BLaER1 (cell line): ENCODE results near the gene CLRN3.
A peak's percentile ranks its signal among the peaks of the same experiment; 100 is the strongest.

Source experiments
- H3K27ac ChIP-seq: shearing (Covaris generic); formaldehyde crosslinking; 2 replicates; pipeline ENCODE4 v1.8.1; 2022
- H3K27me3 ChIP-seq: shearing (Covaris generic); formaldehyde crosslinking; 2 replicates; pipeline ENCODE4 v1.8.1; 2022
- H3K36me3 ChIP-seq: shearing (Covaris generic); formaldehyde crosslinking; 2 replicates; pipeline ENCODE4 v1.8.1; 2022
- H3K4me1 ChIP-seq: shearing (Covaris generic); formaldehyde crosslinking; 2 replicates; pipeline ENCODE4 v1.8.1; 2022
- H3K4me2 ChIP-seq: shearing (Covaris generic); formaldehyde crosslinking; 2 replicates; pipeline ENCODE4 v1.8.1; 2022
- H3K4me3 ChIP-seq: shearing (Covaris generic); formaldehyde crosslinking; 2 replicates; pipeline ENCODE4 v1.8.1; 2022
- H3K9ac ChIP-seq: shearing (Covaris generic); formaldehyde crosslinking; 2 replicates; pipeline ENCODE4 v1.8.1; 2022
- H3K9me3 ChIP-seq: shearing (Covaris generic); formaldehyde crosslinking; 2 replicates; pipeline ENCODE4 v1.8.1; 2022
- H4K20me1 ChIP-seq: shearing (Covaris generic); formaldehyde crosslinking; 2 replicates; pipeline ENCODE4 v1.8.1; 2022
- Cebpa-rat ChIP-seq: shearing (Covaris generic); IDR thresholded peaks from 2 replicates; pipeline ENCODE4 v1.8.1; 2022

Gene CLRN3

DNA sequence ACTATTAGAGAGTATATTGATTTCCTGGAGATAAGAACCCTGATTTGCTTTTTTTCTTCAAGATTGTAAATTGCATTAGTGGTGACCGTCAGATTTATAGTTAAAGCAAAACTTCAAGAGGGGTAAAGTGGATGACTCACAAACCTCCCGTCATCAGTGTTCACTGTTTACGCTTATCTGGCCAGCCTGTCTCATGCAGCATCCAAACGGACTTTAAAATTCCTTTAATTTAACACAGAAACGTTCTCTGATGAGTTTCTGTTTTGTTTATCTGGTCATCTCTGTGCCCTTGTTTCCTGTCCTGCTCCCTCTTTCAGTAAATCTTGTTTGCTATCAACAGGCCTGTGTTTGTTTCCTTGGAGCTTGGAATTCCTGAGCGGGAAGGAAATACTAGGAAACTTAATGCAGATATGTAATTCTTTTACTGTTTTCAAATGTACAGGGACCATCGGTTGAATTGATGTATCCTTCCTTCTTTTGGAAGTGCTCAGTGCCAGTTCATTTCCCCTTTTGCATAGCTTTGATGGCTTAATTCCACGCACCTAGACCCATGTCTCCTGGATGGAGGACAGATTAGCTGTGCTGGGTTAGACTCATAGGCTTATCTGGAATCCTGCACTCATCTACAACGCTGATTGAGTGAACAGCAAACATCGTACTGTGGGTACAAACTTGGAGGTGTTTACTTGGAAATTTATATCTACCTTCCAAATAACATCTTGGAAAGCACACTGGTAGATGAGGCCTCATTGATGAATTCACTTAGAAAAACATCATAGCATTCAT, 35.5 kb upstream of the CLRN3 start:
- Histone ChIP-seq H3K4me1 (peaks cover 28% of the 10 kb centered on the region), H3K9ac (no peak overlapping the region), H3K36me3 (no peaks in the 10 kb centered on the region), H3K9me3 (no peaks in the 10 kb centered on the region), H3K4me2 (no peak overlapping the region), H3K27ac (no peak overlapping the region), H3K4me3 (no peak overlapping the region), H4K20me1 (no peaks in the 10 kb centered on the region), H3K27me3 (no peaks in the 10 kb centered on the region)
- TF ChIP-seq Cebpa-rat: no peak

DNA sequence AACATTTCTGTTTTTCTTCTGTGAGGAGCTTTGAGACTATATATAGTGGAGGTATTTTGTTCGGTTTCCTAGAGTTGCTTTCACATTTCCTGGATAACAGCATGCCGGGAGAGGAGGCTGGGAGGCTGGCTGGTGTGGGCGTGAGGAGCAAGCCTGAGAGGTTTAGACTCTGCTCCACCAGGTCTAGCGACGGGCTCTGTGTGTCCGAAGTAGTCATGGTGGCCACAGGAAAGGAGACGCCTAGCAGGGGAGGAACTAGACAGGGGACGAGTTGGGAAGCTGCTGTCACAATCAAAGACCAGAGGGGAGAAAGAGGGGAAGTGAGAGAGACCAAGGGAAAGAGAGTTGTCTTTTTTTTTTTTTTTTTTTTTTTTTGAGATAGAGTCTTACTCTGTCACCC, 33.7 kb upstream of the CLRN3 start:
- Histone ChIP-seq H3K27me3 (no peaks in the 10 kb centered on the region), H3K4me2 (peak overlapping the region; percentile 54), H3K9ac (no peak overlapping the region), H4K20me1 (no peaks in the 10 kb centered on the region), H3K4me3 (no peak overlapping the region), H3K9me3 (no peaks in the 10 kb centered on the region), H3K4me1 (peaks cover 46% of the 10 kb centered on the region), H3K27ac (no peak overlapping the region), H3K36me3 (no peaks in the 10 kb centered on the region)
- no peak for TF ChIP-seq Cebpa-rat

DNA sequence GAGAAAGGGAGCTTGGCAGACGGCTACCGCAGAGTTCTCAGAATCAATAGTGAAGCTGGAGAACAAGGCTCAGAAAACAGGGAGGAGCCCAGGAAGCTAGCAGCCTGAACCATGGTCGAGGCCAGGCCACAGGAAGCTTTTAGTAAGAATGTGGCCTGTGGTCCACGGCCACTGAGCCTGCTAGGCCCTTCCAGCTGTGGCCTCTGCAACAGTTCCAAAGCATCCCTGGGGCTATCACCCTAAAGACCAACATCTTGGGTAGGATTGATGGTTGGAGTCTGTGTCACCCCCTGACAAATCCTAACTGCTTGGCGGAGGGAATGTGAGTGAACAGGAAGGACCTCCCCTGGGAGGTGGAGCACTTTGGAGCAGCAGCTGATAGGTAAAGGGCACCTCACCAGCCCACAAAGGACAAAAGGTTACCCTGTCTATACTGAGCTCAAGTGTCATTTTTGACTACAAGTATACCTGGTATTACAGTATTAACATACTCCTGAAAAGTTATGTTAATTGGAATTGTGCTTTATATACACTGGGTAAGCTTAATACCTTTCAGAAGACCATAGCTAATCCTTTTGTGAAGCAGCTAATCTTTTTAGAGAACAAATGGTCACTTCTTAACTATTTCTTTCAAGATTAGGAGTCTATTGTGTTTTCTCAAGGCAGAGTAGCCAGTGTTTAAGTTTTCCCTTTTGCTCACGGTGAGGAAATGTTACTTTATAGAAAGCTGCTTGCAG, 32.9 kb upstream of the CLRN3 start:
- Histone ChIP-seq H3K4me2 (peak overlapping the region; percentile 54; the same call in 1 of the 2 replicates), H3K9me3 (no peaks in the 10 kb centered on the region), H3K4me3 (no peak overlapping the region), H3K9ac (no peak overlapping the region), H3K27me3 (no peaks in the 10 kb centered on the region), H3K4me1 (peaks cover 54% of the 10 kb centered on the region), H4K20me1 (no peaks in the 10 kb centered on the region), H3K27ac (no peak overlapping the region), H3K36me3 (no peaks in the 10 kb centered on the region)
- TF ChIP-seq Cebpa-rat: no peak

DNA sequence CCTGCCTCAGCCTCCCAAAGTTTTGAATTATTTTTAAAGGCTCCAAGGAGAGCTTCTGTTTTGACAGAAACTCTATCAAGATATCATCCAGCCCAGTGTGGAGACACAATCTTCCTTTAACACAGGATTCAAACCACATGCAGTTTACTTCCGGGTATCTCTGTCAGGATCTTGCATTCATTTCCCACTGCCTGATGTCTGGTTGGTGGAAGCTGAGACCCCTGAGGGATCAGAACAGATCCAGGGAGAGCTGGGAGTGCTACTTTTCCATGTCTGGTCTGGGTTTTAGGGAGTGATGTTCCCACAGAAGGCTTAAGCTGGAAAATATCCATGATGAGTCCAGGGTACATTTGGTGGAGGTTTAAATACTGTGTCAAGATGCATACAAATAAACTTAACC, 30.9 kb upstream of the CLRN3 start:
- H3K4me3 ChIP-seq: no peak overlapping the region

DNA sequence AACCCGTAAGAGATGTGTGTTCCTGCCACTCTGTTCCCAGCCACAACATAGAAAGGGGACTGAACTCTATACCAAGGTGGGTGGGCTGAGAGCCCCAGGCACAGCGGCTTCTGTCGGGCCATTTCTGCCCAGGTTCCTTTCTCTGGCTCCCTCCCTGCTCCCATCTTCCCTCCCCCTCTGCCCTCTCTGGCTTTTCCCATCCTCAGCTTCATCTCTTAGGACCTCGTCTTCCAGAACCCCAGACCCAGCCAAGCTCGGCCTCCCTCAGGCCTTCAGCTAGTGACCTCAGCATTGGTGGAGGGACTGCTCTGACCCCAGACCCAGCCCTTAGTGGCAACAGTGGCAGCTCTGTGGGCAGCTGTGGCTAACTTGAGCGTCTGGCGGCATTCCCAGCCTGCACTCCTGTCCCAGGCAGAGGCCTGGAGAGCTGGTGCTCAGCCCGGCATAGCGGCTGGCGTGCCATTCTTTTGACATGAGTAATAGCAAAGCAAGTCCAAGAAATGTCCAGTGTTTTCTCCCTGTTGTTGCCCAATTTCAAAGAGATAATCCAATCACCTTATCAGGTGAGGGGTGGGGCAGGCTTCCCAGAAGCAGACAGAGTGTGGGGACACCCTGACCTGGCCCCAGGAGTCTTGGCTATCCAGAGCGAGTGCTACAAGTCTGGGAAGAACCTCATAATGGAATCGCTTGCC, 30.1 kb upstream of the CLRN3 start:
- peaks cover 79% of the 10 kb centered on the region for H3K4me1 ChIP-seq
- no peak for TF ChIP-seq Cebpa-rat
- no peak overlapping the region for H3K9ac ChIP-seq
- no peaks in the 10 kb centered on the region for H4K20me1 ChIP-seq
- peak overlapping the region; percentile 84 for H3K27ac ChIP-seq
- H3K9me3 ChIP-seq: no peaks in the 10 kb centered on the region
- H3K4me3 ChIP-seq: no peak overlapping the region
- no peaks in the 10 kb centered on the region for H3K36me3 ChIP-seq
- H3K4me2 ChIP-seq: peak overlapping the region; percentile 84; the same call in 1 of the 2 replicates
- H3K27me3 ChIP-seq: no peaks in the 10 kb centered on the region

More for the DNA sequence above, 30.9 kb upstream of the CLRN3 start:
- Histone ChIP-seq H4K20me1 (no peaks in the 10 kb centered on the region), H3K27me3 (no peaks in the 10 kb centered on the region), H3K27ac (no peak overlapping the region; the same call in 1 of the 2 replicates), H3K36me3 (no peaks in the 10 kb centered on the region), H3K9me3 (no peaks in the 10 kb centered on the region), H3K9ac (no peak overlapping the region), H3K4me1 (peaks cover 74% of the 10 kb centered on the region), H3K4me2 (0 out of 2 replicates have a peak overlapping the region, but pooled peaks have one; percentile 13)
- no peak for TF ChIP-seq Cebpa-rat

DNA sequence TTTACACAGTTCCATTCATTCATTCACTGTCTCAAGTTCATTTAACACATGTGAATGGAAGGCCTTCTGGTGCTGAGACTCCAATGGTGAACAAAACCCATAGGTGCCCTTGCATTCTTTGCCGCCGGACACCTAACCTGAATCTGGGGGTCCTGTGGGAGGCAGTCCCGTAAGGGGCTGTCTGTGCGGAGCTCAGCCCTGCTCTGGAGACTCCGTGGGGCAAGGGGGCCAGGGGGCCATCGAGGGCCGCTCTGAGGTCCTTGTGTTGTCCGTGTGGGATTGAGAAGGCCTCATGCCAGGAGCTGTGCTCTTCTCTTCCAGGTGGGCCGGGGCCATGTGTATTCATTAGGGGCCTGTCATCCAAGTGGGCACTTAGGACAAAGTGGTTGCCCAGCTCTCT, 29.5 kb upstream of the CLRN3 start:
- no peak for TF ChIP-seq Cebpa-rat
- H3K27ac ChIP-seq: peak overlapping the region; percentile 84
- peaks cover 79% of the 10 kb centered on the region for H3K4me1 ChIP-seq
- H3K4me3 ChIP-seq: no peak overlapping the region
- H4K20me1 ChIP-seq: no peaks in the 10 kb centered on the region
- H3K4me2 ChIP-seq: peak overlapping the region; percentile 84
- H3K27me3 ChIP-seq: no peaks in the 10 kb centered on the region
- H3K36me3 ChIP-seq: no peaks in the 10 kb centered on the region
- H3K9ac ChIP-seq: no peak overlapping the region
- no peaks in the 10 kb centered on the region for H3K9me3 ChIP-seq

DNA sequence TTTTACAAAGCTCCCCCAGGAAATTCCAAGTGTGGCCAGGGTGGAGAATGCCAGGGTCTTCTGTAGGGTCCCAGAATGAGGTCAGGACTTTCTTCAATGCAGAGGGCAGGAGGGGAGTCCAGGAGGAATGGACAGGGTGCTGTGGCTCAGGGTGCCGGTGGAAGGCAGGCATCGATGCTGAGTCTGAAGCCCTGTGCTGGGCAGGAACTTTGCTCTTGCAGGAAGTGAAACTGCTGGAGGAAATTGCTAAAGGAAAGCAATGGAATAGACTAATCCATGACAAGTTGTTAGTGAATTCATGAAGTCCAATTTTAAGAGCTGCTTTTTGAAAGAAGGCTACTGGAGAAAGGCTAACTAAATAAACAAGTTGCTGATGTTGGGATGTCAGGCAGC, 29.0 kb upstream of the CLRN3 start:
- peak overlapping the region; percentile 84 for H3K4me2 ChIP-seq
- peaks cover under 1% of the 10 kb centered on the region; the same call in 1 of the 2 replicates for H3K9me3 ChIP-seq
- no peak overlapping the region for H3K9ac ChIP-seq
- H3K36me3 ChIP-seq: no peaks in the 10 kb centered on the region; the same call in 1 of the 2 replicates
- H3K27ac ChIP-seq: peak overlapping the region; percentile 84
- peaks cover 74% of the 10 kb centered on the region for H3K4me1 ChIP-seq
- no peak overlapping the region for H3K4me3 ChIP-seq
- H4K20me1 ChIP-seq: no peaks in the 10 kb centered on the region
- TF ChIP-seq Cebpa-rat: no peak
- H3K27me3 ChIP-seq: no peaks in the 10 kb centered on the region

DNA sequence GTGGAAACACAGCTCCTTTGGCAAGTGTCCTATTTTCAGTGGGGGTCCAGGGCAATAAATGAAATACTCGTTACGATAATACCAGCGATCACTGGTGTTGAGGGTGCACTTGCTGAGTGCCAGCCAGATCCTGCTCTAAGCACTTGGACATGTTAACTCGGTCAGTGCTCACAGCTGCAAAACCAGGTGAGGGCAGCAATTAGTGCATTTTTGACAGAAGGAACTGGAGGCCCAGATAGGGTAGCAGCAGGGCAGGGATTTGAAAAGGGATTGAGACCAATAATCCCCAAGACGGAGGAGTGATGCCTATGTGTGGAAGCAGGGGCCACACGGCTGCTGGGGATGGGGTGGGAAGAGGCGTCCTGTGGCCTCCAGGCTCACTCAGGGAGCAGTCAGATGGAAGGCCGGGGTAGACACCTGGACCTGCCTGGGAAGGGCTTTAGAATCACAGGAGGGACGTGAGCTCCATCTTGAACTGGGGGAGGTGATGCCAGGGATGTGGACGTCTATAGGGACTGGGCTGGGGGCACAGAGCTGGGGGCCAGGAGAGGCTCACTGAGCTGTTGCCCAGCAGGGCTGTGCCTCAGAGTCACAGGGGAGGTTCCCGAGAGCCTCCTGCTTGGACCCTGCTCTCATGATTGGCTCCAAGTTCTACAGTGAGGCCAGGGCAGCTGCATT, 28.5 kb upstream of the CLRN3 start:
- no peaks in the 10 kb centered on the region for H4K20me1 ChIP-seq
- no peaks in the 10 kb centered on the region for H3K27me3 ChIP-seq
- H3K9me3 ChIP-seq: peaks cover 6% of the 10 kb centered on the region
- no peak for TF ChIP-seq Cebpa-rat
- H3K4me3 ChIP-seq: no peak overlapping the region
- H3K27ac ChIP-seq: peak overlapping the region; percentile 84
- peak overlapping the region; percentile 84 for H3K4me2 ChIP-seq
- peaks cover 69% of the 10 kb centered on the region for H3K4me1 ChIP-seq
- H3K9ac ChIP-seq: no peak overlapping the region
- no peaks in the 10 kb centered on the region; the same call in 1 of the 2 replicates for H3K36me3 ChIP-seq
